B cell (primary cell): Measurements from ENCODE around the gene MRTFA.

Source experiments
- EZH2 ChIP-seq: IDR thresholded peaks from 2 replicates; pipeline ENCODE4 v1.6.1; 2012; ENCODE audit warnings: borderline replicate concordance, low read depth, mild to moderate bottlenecking, moderate library complexity, low read length; ENCODE audit not compliant: insufficient read depth, poor library complexity, severe bottlenecking
- TF ChIP-seq, protein P1 (sequence below): fragments of 200-600 bp; IDR thresholded peaks from one replicate; pipeline ENCODE4 v1.8.0; 2022; ENCODE audit warnings: antibody characterized with exemption, mild to moderate bottlenecking

- TF ChIP-seq, protein P1, sequence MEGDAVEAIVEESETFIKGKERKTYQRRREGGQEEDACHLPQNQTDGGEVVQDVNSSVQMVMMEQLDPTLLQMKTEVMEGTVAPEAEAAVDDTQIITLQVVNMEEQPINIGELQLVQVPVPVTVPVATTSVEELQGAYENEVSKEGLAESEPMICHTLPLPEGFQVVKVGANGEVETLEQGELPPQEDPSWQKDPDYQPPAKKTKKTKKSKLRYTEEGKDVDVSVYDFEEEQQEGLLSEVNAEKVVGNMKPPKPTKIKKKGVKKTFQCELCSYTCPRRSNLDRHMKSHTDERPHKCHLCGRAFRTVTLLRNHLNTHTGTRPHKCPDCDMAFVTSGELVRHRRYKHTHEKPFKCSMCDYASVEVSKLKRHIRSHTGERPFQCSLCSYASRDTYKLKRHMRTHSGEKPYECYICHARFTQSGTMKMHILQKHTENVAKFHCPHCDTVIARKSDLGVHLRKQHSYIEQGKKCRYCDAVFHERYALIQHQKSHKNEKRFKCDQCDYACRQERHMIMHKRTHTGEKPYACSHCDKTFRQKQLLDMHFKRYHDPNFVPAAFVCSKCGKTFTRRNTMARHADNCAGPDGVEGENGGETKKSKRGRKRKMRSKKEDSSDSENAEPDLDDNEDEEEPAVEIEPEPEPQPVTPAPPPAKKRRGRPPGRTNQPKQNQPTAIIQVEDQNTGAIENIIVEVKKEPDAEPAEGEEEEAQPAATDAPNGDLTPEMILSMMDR, result no peak
- no peak for TF ChIP-seq EZH2
These were observed 243.9 kb downstream of the MRTFA start for GRCh38 chr22:40392618-40393017.
